ENCODE results near the gene DYSF. TPM values are rescaled to one million over a fixed set of nuclear protein-coding genes. Genes with fewer than 3 reads are reported as not detected.

DYSF gene
- total RNA-seq, 1 experiment from 2014 or later: 5.5 TPM

DNA sequence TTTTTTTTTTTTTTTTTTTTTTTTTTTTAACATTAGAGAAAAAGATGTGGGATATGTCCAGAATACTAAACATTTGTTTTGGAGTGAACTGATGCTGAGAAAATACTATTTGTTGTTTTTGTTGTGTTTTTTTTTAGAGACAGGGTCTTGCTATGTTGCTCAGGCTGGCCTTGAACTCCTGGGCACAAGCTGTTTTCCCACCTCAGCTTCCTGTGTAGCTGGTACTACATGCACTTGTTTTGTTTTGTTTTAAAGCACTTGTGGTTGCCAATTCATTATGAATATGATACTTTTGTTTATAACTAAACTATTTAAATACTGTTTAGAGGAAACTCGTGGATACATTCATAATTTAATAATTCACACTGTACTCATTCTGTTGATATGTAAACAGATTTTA, 33.4 kb upstream of the DYSF start:
- H3K4ac ChIP-seq (ENCODE audit: low read depth, low read length): no peak overlapping the region

More for the DNA sequence above, 33.4 kb upstream of the DYSF start:
- Histone ChIP-seq H3K4me1 (ENCODE audit: insufficient read depth, low read length) (no peaks in the 10 kb centered on the region), H3K56ac (ENCODE audit: insufficient read length, low read depth, low read length) (no peak overlapping the region), H4K5ac (ENCODE audit: insufficient read length, low read depth, low read length) (no peak overlapping the region), H2BK120ac (ENCODE audit: low read depth, low read length, poor library complexity, severe bottlenecking) (no peak overlapping the region), H2BK20ac (ENCODE audit: low read depth, low read length, poor library complexity, severe bottlenecking) (no peak overlapping the region), H3K79me2 (ENCODE audit: insufficient read depth, low read length) (no peaks in the 10 kb centered on the region), H3K27me3 (ENCODE audit: insufficient read depth, low read length) (no peaks in the 10 kb centered on the region), H3K23ac (ENCODE audit: insufficient read length, low read depth, low read length) (no peak overlapping the region), H3T11ph (ENCODE audit: low read length) (no peak overlapping the region), H3K79me1 (ENCODE audit: insufficient read depth, low read depth, low read length, poor library complexity, severe bottlenecking) (no peaks in the 10 kb centered on the region), H2AFZ (ENCODE audit: low read length) (no peak overlapping the region), H2AK5ac (ENCODE audit: insufficient read length, low read length) (no peak overlapping the region), H2BK5ac (ENCODE audit: insufficient read length, low read length) (no peak overlapping the region), H4K91ac (ENCODE audit: insufficient read length, low read depth, low read length) (no peak overlapping the region), H3K18ac (ENCODE audit: insufficient read length, low read depth, low read length) (no peak overlapping the region), H4K20me1 (ENCODE audit: control insufficient read depth, insufficient read depth, insufficient read length) (no peaks in the 10 kb centered on the region), H3K27ac (ENCODE audit: insufficient read length, low read depth, low read length) (no peak overlapping the region), H4K8ac (replicated peaks; ENCODE audit: insufficient read length, low read depth, low read length) (no peak overlapping the region), H3K14ac (ENCODE audit: insufficient read depth, low read length) (no peak overlapping the region), H2BK12ac (ENCODE audit: insufficient read length, low read depth, low read length) (no peak overlapping the region), H2BK15ac (ENCODE audit: low read depth, low read length) (no peak overlapping the region), H3K9me3 (ENCODE audit: control insufficient read depth, low read depth, low read length) (no peaks in the 10 kb centered on the region), H3K4me2 (ENCODE audit: insufficient read depth, insufficient read length, low read length) (no peak overlapping the region), H3K23me2 (ENCODE audit: insufficient read length, low read depth, low read length, poor library complexity, severe bottlenecking) (no peaks in the 10 kb centered on the region), H3K9ac (ENCODE audit: extremely low read depth, insufficient read length, low read length) (no peak overlapping the region)
- Mint-ChIP-seq H3K36me3 (ENCODE audit: insufficient read depth in 1 of 3, low read depth in 3 of 3) (peaks cover 14 to 31% (median 30%) of the 10 kb centered on the region in 3 experiments; a peak in 6 of 7 replicates), H3K27ac (no peak overlapping the region), H3K4me1 (peaks cover 4 to 13% of the 10 kb centered on the region in 2 experiments), H3K4me3 (no peak overlapping the region), H3K9me3 (no peaks in the 10 kb centered on the region), H3K27me3 (ENCODE audit: low read depth) (no peaks in the 10 kb centered on the region)
- TF ChIP-seq, protein P1, sequence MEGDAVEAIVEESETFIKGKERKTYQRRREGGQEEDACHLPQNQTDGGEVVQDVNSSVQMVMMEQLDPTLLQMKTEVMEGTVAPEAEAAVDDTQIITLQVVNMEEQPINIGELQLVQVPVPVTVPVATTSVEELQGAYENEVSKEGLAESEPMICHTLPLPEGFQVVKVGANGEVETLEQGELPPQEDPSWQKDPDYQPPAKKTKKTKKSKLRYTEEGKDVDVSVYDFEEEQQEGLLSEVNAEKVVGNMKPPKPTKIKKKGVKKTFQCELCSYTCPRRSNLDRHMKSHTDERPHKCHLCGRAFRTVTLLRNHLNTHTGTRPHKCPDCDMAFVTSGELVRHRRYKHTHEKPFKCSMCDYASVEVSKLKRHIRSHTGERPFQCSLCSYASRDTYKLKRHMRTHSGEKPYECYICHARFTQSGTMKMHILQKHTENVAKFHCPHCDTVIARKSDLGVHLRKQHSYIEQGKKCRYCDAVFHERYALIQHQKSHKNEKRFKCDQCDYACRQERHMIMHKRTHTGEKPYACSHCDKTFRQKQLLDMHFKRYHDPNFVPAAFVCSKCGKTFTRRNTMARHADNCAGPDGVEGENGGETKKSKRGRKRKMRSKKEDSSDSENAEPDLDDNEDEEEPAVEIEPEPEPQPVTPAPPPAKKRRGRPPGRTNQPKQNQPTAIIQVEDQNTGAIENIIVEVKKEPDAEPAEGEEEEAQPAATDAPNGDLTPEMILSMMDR (conservative IDR thresholded peaks at IDR 0.05): no peak
- no peak for DNase-seq
- WGBS (ENCODE audit: extremely low coverage, insufficient read length, low lambda C conversion rate): no CpG with 5 or more reads among the region's 1 CpG

All from H9 (cell line).